AG04450 (cell line): ENCODE data around the gene PCDHB16. TPM values are rescaled to one million over a fixed set of nuclear protein-coding genes. Genes with fewer than 3 reads are reported as not detected.
"Not testable (repeated sequence)": the region's sequence is repeated elsewhere in the genome, so short reads cannot be mapped to it uniquely, and the experiment has no call there.

Experiments used
- CTCF ChIA-PET: fragments of 300-600, 350-600 bp; formaldehyde crosslinking; extraction: SDS; loops from one replicate; lab custom pipeline; 2022; ENCODE audit warnings: antibody characterized with exemption, inconsistent platforms; lab: Charles Lee
- POLR2A ChIA-PET: fragments of 350-600 bp; formaldehyde crosslinking; extraction: SDS; loops from one replicate; lab custom pipeline; 2021; ENCODE audit warnings: antibody characterized with exemption, inconsistent platforms; lab: Yijun Ruan, JAX
- DNase-seq: peaks from one replicate; pipeline ENCODE4 v3.0.0-alpha.2; 2011; ENCODE audit warnings: low read depth, low spot score
- H3K27ac ChIP-seq: one replicate; pipeline ENCODE4 v1.5.1; 2012; ENCODE audit warnings: low read depth, low read length, control low read depth
- H3K27me3 ChIP-seq: one replicate; pipeline ENCODE4 v1.6.0; 2012; ENCODE audit warnings: low read length; ENCODE audit not compliant: control insufficient read depth, insufficient read depth
- H3K4me3 ChIP-seq: 2 replicates; pipeline ENCODE4 v1.5.1; 2011; ENCODE audit warnings: mild to moderate bottlenecking, low read depth, low read length, control low read depth
- H3K9me3 ChIP-seq: 2 replicates; pipeline ENCODE4 v1.5.1; 2012; ENCODE audit warnings: low read length; ENCODE audit not compliant: control insufficient read depth, insufficient read depth
- CTCF ChIP-seq: IDR thresholded peaks from 2 replicates; pipeline ENCODE4 v1.5.1; 2011; ENCODE audit warnings: low read depth, low read length, control low read depth, inconsistent platforms
- polyA plus RNA-seq: library from polyadenylated mRNA; depleted of rRNA; stranded (reverse); fragments of >200 nt; gene quantifications from 2 replicates; pipeline ENCODE4 v1.2.3, GENCODE V29; 2011

PCDHB16 gene
- polyA plus RNA-seq, 1 experiment, result 0.45 TPM

DNA sequence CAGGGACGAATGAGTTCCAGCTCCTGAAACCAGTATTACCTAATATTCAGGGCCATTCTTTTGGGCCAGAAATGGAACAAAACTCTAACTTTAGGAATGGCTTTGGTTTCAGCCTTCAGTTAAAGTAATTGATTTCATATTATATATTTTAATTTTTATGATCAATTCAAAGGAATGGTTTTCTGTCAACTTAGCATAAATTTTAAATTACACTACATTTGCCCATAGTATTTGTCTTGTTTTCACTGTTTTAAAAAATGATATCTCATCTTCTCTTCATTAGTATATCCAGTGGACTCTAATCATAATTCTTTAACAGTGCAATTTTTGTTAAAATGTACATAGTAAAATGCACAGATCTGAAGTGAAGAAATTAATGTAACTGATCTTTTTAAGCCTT, 1.9 kb upstream of the PCDHB16 start:
- peaks cover 22% of the 10 kb centered on the region for H3K9me3 ChIP-seq
- H3K27ac ChIP-seq, result no peak overlapping the region
- no peaks in the 10 kb centered on the region for H3K27me3 ChIP-seq
- H3K4me3 ChIP-seq, result no peak overlapping the region
- no peak for TF ChIP-seq CTCF
- CTCF ChIA-PET, result no interaction called here
- DNase-seq, result no peak
- POLR2A ChIA-PET, result no interaction called here

GRCh38 chr5:141184117-141184855, 2.1 kb downstream of the PCDHB16 start:
- DNase-seq, H3K27ac ChIP-seq, H3K4me3 ChIP-seq, H3K27me3 ChIP-seq, POLR2A ChIA-PET: not testable (repeated sequence)
- CTCF ChIA-PET, result interaction anchor here (0.7 kb wide), 1 partner anchor 435 kb away, joined by 3 read pairs; the partner anchor contains the start of gene DIAPH1
- H3K9me3 ChIP-seq, result peaks cover 27% of the 10 kb centered on the region

DNA sequence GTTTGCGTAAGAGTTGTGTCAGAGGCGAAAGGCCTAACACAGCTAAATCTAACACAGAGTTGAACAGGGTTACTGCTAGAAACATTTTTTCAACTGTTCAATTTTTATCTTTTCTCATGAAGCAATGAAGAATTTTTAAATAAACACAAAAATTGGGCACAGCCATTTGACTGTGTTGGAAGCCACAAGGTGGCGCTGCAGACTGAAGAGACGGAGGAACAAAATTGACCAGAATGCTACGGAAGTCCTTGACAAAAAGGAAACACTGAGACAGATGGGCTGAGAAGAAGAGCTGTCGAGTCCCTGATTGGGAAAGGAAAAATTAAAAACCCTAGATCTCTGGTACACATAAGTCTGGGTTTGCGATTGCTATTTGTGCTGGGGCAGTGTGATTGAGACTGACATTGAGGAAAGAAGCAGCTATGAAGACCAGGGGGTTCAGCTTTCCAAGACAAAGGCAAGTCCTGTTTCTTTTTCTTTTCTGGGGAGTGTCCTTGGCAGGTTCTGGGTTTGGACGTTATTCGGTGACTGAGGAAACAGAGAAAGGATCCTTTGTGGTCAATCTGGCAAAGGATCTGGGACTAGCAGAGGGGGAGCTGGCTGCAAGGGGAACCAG, 4.8 kb downstream of the PCDHB16 start, which contains the start of gene PCDHB9:
PCDHB9 (plus strand) TSS at position 265 of the 616 bp plus-strand sequence; CDS start at position 423, 158 bp downstream.
- no peaks in the 10 kb centered on the region for H3K27me3 ChIP-seq
- no peak for TF ChIP-seq CTCF
- peaks cover 26% of the 10 kb centered on the region for H3K9me3 ChIP-seq
- ChIA-PET CTCF (interaction anchor here (0.7 to 1.7 kb wide), 7 partner anchors 9 to 380 kb away, joined by 3 to 13 read pairs (median 3); no protein-coding TSS in a partner anchor), POLR2A (no interaction called here)
- H3K27ac ChIP-seq, result no peak within 1 kb of the TSS
- H3K4me3 ChIP-seq, result no peak within 1 kb of the TSS
- no peak for DNase-seq

GRCh38 chr5:141188682-141189081, 6.5 kb downstream of the PCDHB16 start:
- DNase-seq, POLR2A ChIA-PET, H3K27me3 ChIP-seq, H3K4me3 ChIP-seq, H3K27ac ChIP-seq, CTCF ChIA-PET: not testable (repeated sequence)
- H3K9me3 ChIP-seq, result peaks cover 23% of the 10 kb centered on the region

GRCh38 chr5:141189131-141189530, 6.9 kb downstream of the PCDHB16 start:
- DNase-seq, CTCF ChIA-PET, POLR2A ChIA-PET, H3K27ac ChIP-seq, H3K4me3 ChIP-seq, H3K27me3 ChIP-seq: not testable (repeated sequence)
- H3K9me3 ChIP-seq, result peaks cover 24% of the 10 kb centered on the region

DNA sequence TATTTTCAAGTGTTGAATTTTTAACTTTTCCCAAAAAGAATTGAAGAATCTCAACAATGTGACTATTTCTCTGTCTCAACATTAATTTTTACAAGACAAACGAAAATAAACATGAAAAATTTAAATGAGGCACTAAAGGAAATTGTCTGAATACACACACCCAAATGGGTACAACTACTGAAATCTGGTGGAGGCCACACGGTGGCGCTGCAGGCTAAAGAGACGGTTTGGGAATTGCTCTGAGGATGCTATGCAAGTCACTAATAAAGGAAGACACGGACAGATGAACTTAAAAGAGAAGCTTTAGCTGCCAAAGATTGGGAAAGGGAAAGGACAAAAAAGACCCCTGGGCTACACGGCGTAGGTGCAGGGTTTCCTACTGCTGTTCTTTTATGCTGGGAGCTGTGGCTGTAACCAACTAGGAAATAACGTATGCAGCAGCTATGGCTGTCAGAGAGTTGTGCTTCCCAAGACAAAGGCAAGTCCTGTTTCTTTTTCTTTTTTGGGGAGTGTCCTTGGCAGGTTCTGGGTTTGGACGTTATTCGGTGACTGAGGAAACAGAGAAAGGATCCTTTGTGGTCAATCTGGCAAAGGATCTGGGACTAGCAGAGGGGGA, 10.0 kb downstream of the PCDHB16 start, which contains the start of gene PCDHB10:
PCDHB10 (plus strand) TSS at position 244 of the 616 bp plus-strand sequence; CDS start at position 444, 200 bp downstream.
- Histone ChIP-seq H3K4me3 (peak within 1 kb of the TSS; percentile 41), H3K27me3 (no peaks in the 10 kb centered on the region), H3K9me3 (peaks cover 24% of the 10 kb centered on the region), H3K27ac (no peak within 1 kb of the TSS)
- ChIA-PET POLR2A (no interaction called here), CTCF (interaction anchor here (0.7 to 1.4 kb wide), 7 partner anchors 10 to 372 kb away, joined by 3 to 7 read pairs (median 3); partner anchors contain the start of genes PCDHB14 and PCDHB16)
- no peak for DNase-seq
- 0 out of 2 replicates have a peak, but pooled peaks have one; percentile 15 for TF ChIP-seq CTCF

DNA sequence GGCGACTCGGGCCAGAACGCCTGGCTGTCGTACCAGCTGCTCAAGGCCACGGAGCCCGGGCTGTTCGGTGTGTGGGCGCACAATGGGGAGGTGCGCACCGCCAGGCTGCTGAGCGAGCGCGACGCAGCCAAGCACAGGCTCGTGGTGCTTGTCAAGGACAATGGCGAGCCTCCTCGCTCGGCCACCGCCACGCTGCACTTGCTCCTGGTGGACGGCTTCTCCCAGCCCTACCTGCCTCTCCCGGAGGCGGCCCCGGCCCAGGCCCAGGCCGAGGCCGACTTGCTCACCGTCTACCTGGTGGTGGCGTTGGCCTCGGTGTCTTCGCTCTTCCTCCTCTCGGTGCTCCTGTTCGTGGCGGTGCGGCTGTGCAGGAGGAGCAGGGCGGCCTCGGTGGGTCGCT, 12.1 kb downstream of the PCDHB16 start:
- H3K9me3 ChIP-seq, result peaks cover 16% of the 10 kb centered on the region
- H3K27me3 ChIP-seq, POLR2A ChIA-PET, H3K4me3 ChIP-seq, CTCF ChIA-PET, DNase-seq, H3K27ac ChIP-seq: not testable (repeated sequence)
